ENCODE measurements around the gene ERI2.

Gene ERI2

GRCh38 chr16:20806168-20807050 is at the start of gene ERI2, which contains the start of gene REXO5:
TSS of gene ERI2 (minus strand) at chr16:20806472. CDS start at chr16:20806430, 42 bp downstream.
TSS of gene REXO5 (plus strand) at chr16:20806527. CDS start at chr16:20806954, 427 bp downstream.
- no peaks in the 10 kb centered on the region for H3K9me3 ChIP-seq (ENCODE audit: control insufficient read depth, insufficient read depth, low read depth, low read length)
- CTCF ChIA-PET, result interaction anchor here (0.8 to 1.1 kb wide), 2 partner anchors 30 to 449 kb away, joined by 3 read pairs; no protein-coding TSS in a partner anchor
- H3K4me3 ChIP-seq (ENCODE audit: low read depth, low read length), result peak within 1 kb of the TSS; percentile 70
- peaks cover 12 to 15% of the 10 kb centered on the region in 2 experiments; a peak in 2 of 3 replicates for H3K36me3 ChIP-seq (ENCODE audit: control insufficient read depth in 2 of 2, insufficient read depth in 1 of 2, low read length in 2 of 2)
- H3K27ac ChIP-seq (ENCODE audit: extremely low read depth, low read depth, low read length), result peak within 1 kb of the TSS; percentile 96
- POLR2A ChIA-PET, result interaction anchor here (0.5 to 1.8 kb wide), 9 partner anchors 11 to 1782 kb away, joined by 3 to 10 read pairs (median 4); partner anchors contain the start of genes DCUN1D3 and LYRM1
- H3K4me1 ChIP-seq (ENCODE audit: control insufficient read depth, insufficient read depth, low read length), result no peaks in the 10 kb centered on the region
- TF ChIP-seq REST (tag by site-specific recombination; IDR thresholded peaks at IDR 0.05), result peak; percentile 9; the same call in 1 of the 2 replicates
- TF ChIP-seq ZNF76 (tag by site-specific recombination; IDR thresholded peaks at IDR 0.05; ENCODE audit: borderline replicate concordance, low read depth), result peak; percentile 93
- peak; percentile 22; the same call in 1 of the 2 replicates for TF ChIP-seq ZIC2 (tag by site-specific recombination; IDR thresholded peaks at IDR 0.05)
- peak; percentile 94 for TF ChIP-seq CTCF (tag by site-specific recombination; IDR thresholded peaks at IDR 0.05)
- peak; percentile 70 for TF ChIP-seq ZNF366 (tag by site-specific recombination; conservative IDR thresholded peaks at IDR 0.05)
- TF ChIP-seq ZNF211 (tag by site-specific recombination; IDR thresholded peaks at IDR 0.05; ENCODE audit: low read depth), result no peak
- peak; percentile 46 for TF ChIP-seq ZFHX2 (tag by site-specific recombination; conservative IDR thresholded peaks at IDR 0.05)
- peak; percentile 72 for TF ChIP-seq ZNF24 (tag by site-specific recombination; IDR thresholded peaks at IDR 0.05)
- peak; percentile 94 for TF ChIP-seq IKZF3 (tag by site-specific recombination; IDR thresholded peaks at IDR 0.05)
- peak; percentile 92 for TF ChIP-seq YY1 (tag by site-specific recombination; IDR thresholded peaks at IDR 0.05)
- peak; percentile 93 for TF ChIP-seq PRDM10 (tag by site-specific recombination; IDR thresholded peaks at IDR 0.05)
- TF ChIP-seq KLF1 (tag by site-specific recombination; IDR thresholded peaks at IDR 0.05), result peak; percentile 54; the same call in 1 of the 2 replicates
- peak; percentile 80 for TF ChIP-seq KLF8 (tag by site-specific recombination; IDR thresholded peaks at IDR 0.05)
- TF ChIP-seq ZNF362 (tag by site-specific recombination; IDR thresholded peaks at IDR 0.05), result no peak
- TF ChIP-seq YY2 (tag by site-specific recombination; IDR thresholded peaks at IDR 0.05), result peak; percentile 84
- TF ChIP-seq ZSCAN30 (tag by site-specific recombination; IDR thresholded peaks at IDR 0.05), result 0 out of 2 replicates have a peak, but pooled peaks have one; percentile 7
- TF ChIP-seq RBAK (tag by site-specific recombination; IDR thresholded peaks at IDR 0.05), result no peak
- peak; percentile 77 for TF ChIP-seq ZXDB (tag by site-specific recombination; IDR thresholded peaks at IDR 0.05)
- no peak for TF ChIP-seq ZFP69B (tag by site-specific recombination; IDR thresholded peaks at IDR 0.05)
- peak; percentile 65; the same call in 1 of the 2 replicates for TF ChIP-seq ZNF394 (tag by site-specific recombination; IDR thresholded peaks at IDR 0.05; ENCODE audit: borderline replicate concordance)
- peak; percentile 89 for TF ChIP-seq ZEB2 (tag by site-specific recombination; IDR thresholded peaks at IDR 0.05)
- TF ChIP-seq ZSCAN5A (tag by site-specific recombination; IDR thresholded peaks at IDR 0.05), result no peak
- TF ChIP-seq MZF1 (tag by site-specific recombination; IDR thresholded peaks at IDR 0.05; ENCODE audit: borderline replicate concordance), result peak; percentile 80
- peak; percentile 36; the same call in 1 of the 2 replicates for TF ChIP-seq ZBTB7A (tag by site-specific recombination; IDR thresholded peaks at IDR 0.05; ENCODE audit: low read depth)
- TF ChIP-seq ZNF777 (tag by site-specific recombination; IDR thresholded peaks at IDR 0.05; ENCODE audit: borderline replicate concordance), result 0 out of 2 replicates have a peak, but pooled peaks have one; percentile 48

Data from HEK293 (cell line).